Fibroblast of the aortic adventitia (primary cell): ENCODE measurements around the gene CCDC6. TPM values are rescaled to one million over a fixed set of nuclear protein-coding genes. Genes with fewer than 3 reads are reported as not detected.

Experiments used
- DNase-seq: peaks from one replicate; pipeline ENCODE4 v3.0.0-alpha.2; 2010; ENCODE audit warnings: low read depth
- H3K4me3 ChIP-seq: 2 replicates; pipeline ENCODE4 v1.5.1; 2011; ENCODE audit warnings: low read depth, mild to moderate bottlenecking, control low read depth, low read length, moderate library complexity
- total RNA-seq: library from RNA; depleted of rRNA; stranded (reverse); fragments of >200 nt; gene quantifications from 2 replicates; pipeline ENCODE4 v1.2.3, GENCODE V29; 2012; ENCODE audit warnings: low replicate concordance
- TF ChIP-seq, protein P1 (sequence below): IDR thresholded peaks from 2 replicates; pipeline ENCODE4 v1.5.1; 2011; ENCODE audit warnings: mild to moderate bottlenecking, low read length, control low read depth, inconsistent platforms; ENCODE audit not compliant: insufficient read depth

CCDC6 gene
- total RNA-seq, 1 donor, result 44.1 TPM

DNA sequence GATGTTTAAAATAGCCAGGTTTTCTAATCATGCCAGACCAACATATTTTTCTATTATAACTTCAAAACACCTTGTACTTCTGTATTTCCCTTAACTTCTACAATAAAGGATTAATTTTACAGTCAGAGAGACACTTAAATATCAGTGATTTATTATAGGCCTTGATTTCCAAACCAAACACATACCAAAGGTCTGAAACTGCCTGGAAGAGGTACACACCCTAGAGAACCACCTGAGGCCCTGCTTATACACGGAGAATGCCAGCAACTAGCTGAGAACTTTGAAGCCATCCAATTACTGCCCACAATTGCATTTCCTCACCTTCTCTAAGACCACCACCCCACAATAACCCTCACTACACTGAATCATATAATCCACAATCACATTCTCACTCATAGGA, 4.9 kb downstream of the CCDC6 start:
- no peak overlapping the region for H3K4me3 ChIP-seq
- TF ChIP-seq, protein P1, sequence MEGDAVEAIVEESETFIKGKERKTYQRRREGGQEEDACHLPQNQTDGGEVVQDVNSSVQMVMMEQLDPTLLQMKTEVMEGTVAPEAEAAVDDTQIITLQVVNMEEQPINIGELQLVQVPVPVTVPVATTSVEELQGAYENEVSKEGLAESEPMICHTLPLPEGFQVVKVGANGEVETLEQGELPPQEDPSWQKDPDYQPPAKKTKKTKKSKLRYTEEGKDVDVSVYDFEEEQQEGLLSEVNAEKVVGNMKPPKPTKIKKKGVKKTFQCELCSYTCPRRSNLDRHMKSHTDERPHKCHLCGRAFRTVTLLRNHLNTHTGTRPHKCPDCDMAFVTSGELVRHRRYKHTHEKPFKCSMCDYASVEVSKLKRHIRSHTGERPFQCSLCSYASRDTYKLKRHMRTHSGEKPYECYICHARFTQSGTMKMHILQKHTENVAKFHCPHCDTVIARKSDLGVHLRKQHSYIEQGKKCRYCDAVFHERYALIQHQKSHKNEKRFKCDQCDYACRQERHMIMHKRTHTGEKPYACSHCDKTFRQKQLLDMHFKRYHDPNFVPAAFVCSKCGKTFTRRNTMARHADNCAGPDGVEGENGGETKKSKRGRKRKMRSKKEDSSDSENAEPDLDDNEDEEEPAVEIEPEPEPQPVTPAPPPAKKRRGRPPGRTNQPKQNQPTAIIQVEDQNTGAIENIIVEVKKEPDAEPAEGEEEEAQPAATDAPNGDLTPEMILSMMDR, result no peak
- no peak for DNase-seq

DNA sequence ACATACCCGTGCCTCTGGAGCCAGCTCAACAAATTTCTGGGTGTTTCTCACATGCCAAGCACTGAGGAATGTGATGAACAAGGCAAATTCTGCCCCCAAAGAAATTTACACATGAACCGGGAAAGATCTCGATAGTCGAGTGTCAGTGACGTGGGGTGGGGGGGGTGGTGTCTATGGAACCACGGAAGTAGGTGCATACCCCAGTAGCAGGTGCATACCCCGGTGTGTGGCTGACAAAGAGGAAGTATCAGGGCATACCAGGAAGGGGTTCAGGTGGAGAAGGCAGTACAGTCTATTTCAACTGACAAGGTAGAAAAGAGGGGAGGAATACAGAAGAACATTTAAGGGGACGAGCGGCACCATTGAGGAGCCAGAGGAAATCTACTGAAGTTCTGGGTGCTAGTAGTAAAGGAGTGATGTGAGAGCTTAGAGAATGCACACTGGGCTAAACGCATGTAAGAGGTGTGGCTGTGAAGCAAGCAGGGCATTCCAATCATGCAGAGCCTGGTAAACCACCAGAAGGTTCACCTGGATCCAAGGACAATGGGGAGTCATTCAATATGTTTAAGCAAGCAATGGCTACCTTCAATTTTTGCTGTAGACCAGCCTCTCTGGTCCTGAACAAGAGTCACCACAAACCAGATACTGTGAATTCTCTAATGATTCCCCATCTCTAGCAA, 6.2 kb downstream of the CCDC6 start:
- no peak for DNase-seq
- no peak overlapping the region for H3K4me3 ChIP-seq
- TF ChIP-seq, protein P1, result no peak

DNA sequence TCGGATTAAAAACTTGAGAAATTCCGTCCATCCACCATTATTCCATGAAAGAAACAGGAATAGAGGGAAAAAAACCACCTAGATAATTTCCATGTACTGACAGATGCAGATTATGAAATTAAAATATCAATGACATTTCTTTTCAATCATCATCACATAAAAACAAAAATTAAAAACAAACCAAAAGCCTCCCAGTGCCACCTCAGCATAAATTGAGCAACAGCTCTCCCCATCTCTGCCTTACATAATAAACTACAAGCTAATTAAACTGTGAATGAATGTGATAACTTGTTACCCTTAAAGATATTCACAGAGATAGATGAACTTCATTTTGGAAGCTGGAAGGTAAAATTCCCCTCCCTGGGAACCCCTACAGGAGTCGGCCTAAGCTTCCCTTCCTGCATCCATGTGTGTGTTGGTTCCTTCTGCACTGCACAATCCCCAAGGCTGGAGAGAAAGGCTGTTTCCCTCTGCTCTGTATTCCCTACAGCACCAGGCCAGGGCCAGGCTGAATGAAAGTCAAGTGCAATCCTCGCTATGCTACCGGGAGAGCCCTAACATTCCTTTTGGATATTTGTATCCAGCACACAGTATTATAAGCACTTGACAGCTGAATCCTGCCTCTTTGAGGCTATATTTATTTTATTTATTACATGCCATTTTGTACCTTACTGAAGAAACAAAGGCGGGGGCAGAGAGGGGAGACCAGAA, 8.1 kb downstream of the CCDC6 start:
- TF ChIP-seq, protein P1, result no peak
- H3K4me3 ChIP-seq, result no peak overlapping the region
- no peak for DNase-seq

DNA sequence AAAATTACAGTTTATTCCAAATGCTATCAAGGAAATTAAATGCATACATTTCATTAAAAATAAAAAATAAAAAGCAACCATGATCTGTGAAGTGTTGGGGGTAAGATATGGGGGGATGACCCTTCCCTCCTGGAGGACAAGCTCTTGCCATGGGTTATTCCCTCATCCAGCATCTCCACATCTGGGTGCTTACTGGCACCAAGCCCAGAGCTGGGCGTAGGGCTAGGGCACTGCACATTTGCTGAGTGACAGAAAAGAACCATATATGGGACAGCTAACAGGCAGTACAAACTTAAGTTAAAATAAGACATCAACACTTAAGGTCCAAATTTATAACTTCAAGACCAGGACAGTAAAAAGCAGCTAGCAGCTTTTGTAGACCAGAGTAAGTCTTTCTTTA, 10.2 kb downstream of the CCDC6 start:
- TF ChIP-seq, protein P1, result no peak
- no peak for DNase-seq
- H3K4me3 ChIP-seq, result no peak overlapping the region

DNA sequence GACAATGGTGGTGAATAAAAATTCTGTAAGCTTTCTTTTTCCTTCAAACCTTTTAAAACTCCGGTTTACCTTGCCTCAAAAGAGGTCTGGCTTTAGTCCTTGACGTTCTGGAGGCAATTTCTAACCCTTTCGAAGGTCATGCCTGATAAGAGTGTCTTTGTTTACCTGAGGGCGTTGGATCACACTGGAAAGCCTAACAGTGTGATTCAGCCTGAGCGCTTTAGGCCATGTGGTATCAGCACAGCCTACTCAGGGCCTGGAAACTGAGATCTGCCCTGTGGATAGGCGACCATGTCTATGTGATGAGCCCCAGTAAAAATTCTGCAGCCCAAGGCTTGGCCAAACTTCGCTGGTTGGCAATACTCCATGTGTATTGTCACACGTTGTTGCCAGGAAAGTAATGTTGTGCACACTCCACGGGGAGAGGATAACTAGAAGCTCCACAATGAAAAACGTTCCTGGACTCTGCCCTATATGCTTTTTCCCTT, 10.7 kb downstream of the CCDC6 start:
- TF ChIP-seq, protein P1, result no peak
- no peak overlapping the region for H3K4me3 ChIP-seq
- DNase-seq, result peak; percentile 61

DNA sequence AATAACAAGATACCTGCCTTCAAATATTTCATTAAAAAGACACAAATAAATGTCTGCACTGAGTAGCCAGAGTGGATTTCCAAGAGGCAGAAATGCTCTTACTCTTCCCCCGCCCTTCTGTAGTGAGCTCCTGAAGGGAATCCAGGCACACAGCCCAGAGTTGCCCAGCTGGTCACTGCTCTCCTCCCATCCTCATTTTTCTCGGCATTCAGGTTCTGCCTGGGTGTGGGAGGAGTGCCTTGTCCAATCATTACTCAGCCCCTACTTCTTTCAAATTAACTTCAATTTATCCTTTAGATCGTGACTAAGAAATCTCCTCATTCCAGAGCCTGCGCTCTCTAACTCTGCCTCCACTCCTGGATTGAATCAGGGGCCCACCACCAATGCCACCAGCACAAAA, 12.2 kb downstream of the CCDC6 start:
- TF ChIP-seq, protein P1, result peak; percentile 7
- H3K4me3 ChIP-seq, result no peak overlapping the region
- peak; percentile 88 for DNase-seq

DNA sequence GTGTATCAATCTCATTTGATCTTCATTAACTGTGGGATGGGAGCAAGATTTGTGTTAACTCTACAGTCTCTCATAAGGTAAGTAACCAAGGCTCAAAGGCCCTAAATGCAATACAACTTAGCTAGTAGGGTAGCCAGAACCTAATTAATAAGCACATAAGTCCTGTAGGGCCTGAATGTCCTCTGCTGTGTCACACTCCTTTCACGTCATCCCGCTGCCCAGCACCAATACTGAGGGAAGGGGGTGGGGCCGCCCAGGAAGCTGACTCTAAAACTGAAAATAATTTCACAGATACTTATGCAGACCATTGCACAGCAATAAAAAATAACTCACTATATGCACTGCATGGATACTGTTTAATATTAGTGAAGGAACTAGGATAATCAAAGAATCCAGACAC, 13.7 kb downstream of the CCDC6 start:
- H3K4me3 ChIP-seq, result no peak overlapping the region
- TF ChIP-seq, protein P1, result no peak
- DNase-seq, result no peak
